ENCODE data around the gene GRAP2. TPM values are rescaled to one million over a fixed set of nuclear protein-coding genes. Genes with fewer than 3 reads are reported as not detected.

GRAP2 gene
- 1 to 10 TPM in 3 of 4 donors, under 1 TPM in 1; 0.67 to 3.1 (median 1.7) TPM for total RNA-seq

DNA sequence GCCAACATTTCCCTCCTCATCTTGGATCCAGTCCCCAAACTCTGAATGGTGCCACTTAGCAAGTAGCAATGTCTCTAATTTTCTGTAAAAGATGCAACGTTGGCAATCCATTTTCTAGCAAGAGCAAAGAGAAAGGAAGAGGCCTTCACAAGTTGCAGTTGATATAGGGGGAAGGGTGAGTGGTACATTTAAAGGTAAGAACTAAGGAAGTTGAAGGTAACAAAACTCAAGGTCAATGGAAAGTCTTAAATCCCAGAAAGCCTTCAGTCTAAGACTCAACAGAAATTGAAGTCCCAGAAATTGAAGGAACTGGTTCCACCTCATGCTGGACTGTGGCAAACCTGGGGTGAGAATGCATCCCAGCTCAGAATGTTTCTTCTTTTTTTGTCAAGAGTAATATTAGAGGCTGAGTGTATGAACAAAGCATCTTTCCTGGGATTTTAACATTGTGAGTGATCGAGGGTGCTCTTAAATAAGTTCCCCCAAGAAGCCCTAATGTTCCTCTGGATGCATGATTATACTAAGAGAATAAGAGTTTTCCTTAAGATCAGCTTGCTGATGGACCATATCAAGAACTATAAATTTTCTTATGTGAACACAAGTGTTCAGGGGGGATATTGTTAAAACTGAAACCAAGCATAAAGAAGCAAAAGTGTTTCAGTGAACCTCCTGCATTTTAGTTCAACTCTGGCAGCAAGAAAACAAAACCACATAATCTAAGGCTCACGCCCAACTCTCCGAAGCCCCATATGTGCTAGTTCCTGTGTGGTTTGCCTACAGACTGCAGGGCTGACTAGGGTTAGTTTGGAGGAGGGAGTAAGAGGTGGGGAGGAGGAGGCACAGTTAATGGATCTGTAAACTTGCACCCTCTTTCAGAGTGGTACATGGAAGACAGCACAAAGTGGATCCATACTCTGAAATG lies at the start of gene GRAP2:
Gene GRAP2 (plus strand): TSS at position 779 of the 922 bp plus-strand sequence. CDS start 46,023 bp downstream, outside the sequence.
- ATAC-seq: no peak
- Histone ChIP-seq H3K36me3 (no peaks in the 10 kb centered on the region), H3K4me1 (no peaks in the 10 kb centered on the region), H3K27ac (no peak within 1 kb of the TSS), H3K9me3 (no peaks in the 10 kb centered on the region), H3K27me3 (peaks cover 7% of the 10 kb centered on the region), H3K4me3 (no peak within 1 kb of the TSS)
- WGBS, 2 donors (ENCODE audit: low coverage in 1 of 2): 75 to 84% methylated on average over 2 to 3 of the region's 4 CpGs
- no peak for TF ChIP-seq POLR2A (IDR thresholded peaks at IDR 0.05)
- TF ChIP-seq POLR2AphosphoS5 (IDR thresholded peaks at IDR 0.05): no peak
- TF ChIP-seq EP300 (IDR thresholded peaks at IDR 0.05): no peak
- no peak for TF ChIP-seq CTCF (IDR thresholded peaks at IDR 0.05)

GRCh38 chr22:39851606-39852315 lies 49.1 kb upstream of the GRAP2 start:
- Histone ChIP-seq H3K27ac (no peak overlapping the region), H3K4me3 (no peak overlapping the region), H3K36me3 (no peaks in the 10 kb centered on the region), H3K9me3 (no peaks in the 10 kb centered on the region), H3K4me1 (no peaks in the 10 kb centered on the region), H3K27me3 (peaks cover 27% of the 10 kb centered on the region)
- WGBS, 2 donors (ENCODE audit: low coverage in 1 of 2): 84 to 92% methylated on average over 3 to 4 of the region's 4 CpGs
- no peak for ATAC-seq
- no peak for TF ChIP-seq CTCF (IDR thresholded peaks at IDR 0.05)
- TF ChIP-seq POLR2AphosphoS5 (IDR thresholded peaks at IDR 0.05): no peak
- no peak for TF ChIP-seq EP300 (IDR thresholded peaks at IDR 0.05)
- no peak for TF ChIP-seq POLR2A (IDR thresholded peaks at IDR 0.05)

DNA sequence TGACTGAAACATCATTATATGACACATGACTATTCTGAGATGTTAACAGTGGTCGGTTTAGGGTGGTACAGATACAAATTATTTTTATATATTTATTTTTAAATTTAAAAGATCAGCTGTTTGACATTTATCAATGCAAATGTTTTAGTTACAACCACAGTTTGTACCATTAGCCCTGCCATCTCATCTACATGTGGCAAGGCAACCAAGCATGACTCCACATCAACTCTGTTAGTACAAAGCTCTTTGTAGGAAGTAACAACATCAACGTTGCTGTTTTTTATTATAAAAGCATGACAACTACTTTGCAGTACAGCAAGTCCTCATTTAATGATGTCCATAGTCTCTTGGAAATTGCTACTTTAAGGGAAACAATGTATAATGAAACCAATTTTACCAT lies 48.1 kb upstream of the GRAP2 start:
- no peaks in the 10 kb centered on the region for H3K36me3 ChIP-seq
- peaks cover 32% of the 10 kb centered on the region for H3K27me3 ChIP-seq
- no peaks in the 10 kb centered on the region for H3K9me3 ChIP-seq
- ATAC-seq: no peak
- H3K27ac ChIP-seq: no peak overlapping the region
- no peaks in the 10 kb centered on the region for H3K4me1 ChIP-seq
- 57 to 73% methylated on average over 2 of the region's 2 CpGs for WGBS, 2 donors (ENCODE audit: low coverage in 1 of 2)
- TF ChIP-seq POLR2AphosphoS5 (IDR thresholded peaks at IDR 0.05): no peak
- TF ChIP-seq POLR2A (IDR thresholded peaks at IDR 0.05): no peak
- no peak for TF ChIP-seq CTCF (IDR thresholded peaks at IDR 0.05)
- no peak for TF ChIP-seq EP300 (IDR thresholded peaks at IDR 0.05)
- H3K4me3 ChIP-seq: no peak overlapping the region

DNA sequence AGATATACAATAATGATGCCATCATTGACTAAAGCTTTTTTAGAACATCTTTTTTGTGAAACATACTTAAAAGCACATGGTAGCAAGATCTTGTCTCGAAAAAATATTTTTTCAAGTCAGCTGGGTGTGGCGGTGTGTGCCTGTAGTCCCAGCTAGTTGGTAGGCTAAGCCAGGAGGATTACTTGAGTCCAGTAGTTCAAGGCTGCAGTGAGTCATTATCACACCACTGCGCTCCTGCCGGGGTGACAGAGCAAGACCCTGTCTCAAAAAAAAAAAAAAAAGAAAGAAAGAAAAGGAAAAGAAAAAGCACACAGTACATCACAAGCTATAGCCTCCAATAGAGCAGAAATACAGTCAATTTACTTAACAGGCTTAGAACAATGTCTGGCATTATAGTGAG lies 44.3 kb upstream of the GRAP2 start:
- Histone ChIP-seq H3K9me3 (no peaks in the 10 kb centered on the region), H3K4me3 (no peak overlapping the region), H3K27ac (no peak overlapping the region), H3K4me1 (no peaks in the 10 kb centered on the region), H3K36me3 (no peaks in the 10 kb centered on the region), H3K27me3 (peaks cover 51% of the 10 kb centered on the region)
- no peak for ATAC-seq
- TF ChIP-seq POLR2AphosphoS5 (IDR thresholded peaks at IDR 0.05): no peak
- TF ChIP-seq CTCF (IDR thresholded peaks at IDR 0.05): no peak
- no peak for TF ChIP-seq EP300 (IDR thresholded peaks at IDR 0.05)
- TF ChIP-seq POLR2A (IDR thresholded peaks at IDR 0.05): no peak
- WGBS, 2 donors (ENCODE audit: low coverage in 1 of 2): 86 to 89% methylated on average over 2 to 4 of the region's 4 CpGs

All from gastroesophageal sphincter (tissue), 4 donors.